Endothelial cell of umbilical vein (primary cell): ENCODE measurements around the gene RPL41. TPM values are rescaled to one million over a fixed set of nuclear protein-coding genes. Genes with fewer than 3 reads are reported as not detected.

Experiments used
- BruUV-seq: library from RNA; stranded (reverse); fragments of 400-500 nt; replicated peaks from 2 replicates; lab custom pipeline; 2021; lab: Mats Ljungman, UMichigan
- CTCF ChIA-PET: fragments of 300-600, 350-600 bp; sonication (Branson Sonifier 250); formaldehyde crosslinking; loops from one replicate; lab custom pipeline; 2021; ENCODE audit warnings: antibody characterized with exemption, inconsistent platforms; lab: Charles Lee
- POLR2A ChIA-PET: fragments of 300-600, 350-600 bp; sonication (Branson Sonifier 250); formaldehyde crosslinking; loops from one replicate; lab custom pipeline; 2021; ENCODE audit warnings: antibody characterized with exemption, inconsistent platforms; lab: Charles Lee
- DNase-seq: peaks from one replicate; pipeline ENCODE4 v3.0.0-alpha.2; 2011; ENCODE audit warnings: low read depth, low spot score
- FAIRE-seq: peaks from 2 replicates; lab custom pipeline; 2011; peaks lifted over from hg19 to GRCh38; lab: Jason Lieb, UNC
- H2AFZ ChIP-seq: 2 replicates; pipeline ENCODE4 v1.6.0; 2012; ENCODE audit warnings: low read depth, low read length, control low read depth, inconsistent platforms
- H3K27ac ChIP-seq: 2 replicates; pipeline ENCODE4 v1.5.1; 2011; ENCODE audit warnings: low read depth, mild to moderate bottlenecking, control low read depth, low read length, moderate library complexity; ENCODE audit not compliant: insufficient read depth
- H3K27me3 ChIP-seq, 2 experiments: 2 replicates each; pipeline versions ENCODE4 v1.6.0 to v1.6.1; 2011; ENCODE audit warnings: low read length in 2 of 2, mixed read lengths in 1 of 2; ENCODE audit not compliant: control insufficient read depth in 2 of 2, insufficient read depth in 2 of 2
- H3K36me3 ChIP-seq, 2 experiments: 2 replicates in 1 of 2; 3 replicates in 1 of 2; pipeline ENCODE4 v1.5.1; 2011; ENCODE audit warnings: low read length in 2 of 2, mild to moderate bottlenecking in 1 of 2, moderate library complexity in 1 of 2; ENCODE audit not compliant: control insufficient read depth in 2 of 2, insufficient read depth in 2 of 2; ENCODE audit errors: extremely low read depth in 1 of 2
- H3K4me1 ChIP-seq: 3 replicates; pipeline ENCODE4 v1.5.1; 2011; ENCODE audit warnings: mild to moderate bottlenecking, low read length; ENCODE audit not compliant: control insufficient read depth, insufficient read depth; ENCODE audit errors: extremely low read depth
- H3K4me2 ChIP-seq: 2 replicates; pipeline ENCODE4 v1.6.1; 2011; ENCODE audit warnings: low read length, control low read depth, mixed read lengths; ENCODE audit not compliant: insufficient read depth
- H3K4me3 ChIP-seq, 3 experiments: fragments of 200-600 bp in 1 of 3; sonication (generic), shearing (Covaris generic) in 1 of 3; replicated peaks in 1 of 3; 2 replicates each; pipeline ENCODE4 v1.5.1; 2011 to 2016; ENCODE audit warnings: control low read depth in 3 of 3, low read length in 3 of 3, mild to moderate bottlenecking in 2 of 3, inconsistent platforms in 1 of 3, low read depth in 1 of 3, moderate library complexity in 1 of 3; ENCODE audit not compliant: insufficient read depth in 1 of 3
- H3K79me2 ChIP-seq: 2 replicates; pipeline ENCODE4 v1.6.0; 2012; ENCODE audit warnings: low read length, inconsistent platforms; ENCODE audit not compliant: control insufficient read depth, insufficient read depth
- H3K9ac ChIP-seq: replicated peaks from 2 replicates; pipeline ENCODE3; 2011; ENCODE audit warnings: low read length, control low read depth; ENCODE audit not compliant: insufficient read depth; ENCODE audit errors: extremely low read depth
- H3K9me1 ChIP-seq: replicated peaks from 3 replicates; pipeline ENCODE4 v1.6.0; 2011; ENCODE audit warnings: mild to moderate bottlenecking, low read length; ENCODE audit not compliant: control insufficient read depth, insufficient read depth; ENCODE audit errors: extremely low read depth
- H3K9me3 ChIP-seq: replicated peaks from 2 replicates; pipeline ENCODE4 v1.5.1; 2012; ENCODE audit warnings: low read length, inconsistent platforms; ENCODE audit not compliant: control insufficient read depth, insufficient read depth
- H4K20me1 ChIP-seq: replicated peaks from 2 replicates; pipeline ENCODE3; 2011; ENCODE audit warnings: mild to moderate bottlenecking, low read length; ENCODE audit not compliant: control insufficient read depth, insufficient read depth; ENCODE audit errors: extremely low read depth
- EZH2 ChIP-seq: IDR thresholded peaks from 2 replicates; pipeline ENCODE4 v1.6.1; 2012; ENCODE audit warnings: borderline replicate concordance, low read depth, mild to moderate bottlenecking, moderate library complexity, low read length, inconsistent platforms; ENCODE audit not compliant: severe bottlenecking
- FOS ChIP-seq: IDR thresholded peaks from 2 replicates; pipeline ENCODE4 v1.6.1; 2011; ENCODE audit warnings: mild to moderate bottlenecking, low read length, moderate library complexity, borderline replicate concordance; ENCODE audit not compliant: insufficient read depth
- GATA2 ChIP-seq: IDR thresholded peaks from 2 replicates; pipeline ENCODE4 v1.7.0; 2011; ENCODE audit warnings: low read depth, mild to moderate bottlenecking, moderate library complexity, mixed read lengths, low read length; ENCODE audit not compliant: insufficient read length, insufficient read depth
- JUN ChIP-seq: IDR thresholded peaks from 2 replicates; pipeline ENCODE4 v1.6.1; 2011; ENCODE audit warnings: borderline replicate concordance, low read depth; ENCODE audit not compliant: insufficient read length, insufficient read depth
- MYC ChIP-seq: IDR thresholded peaks from one replicate; pipeline ENCODE4 v1.6.1; 2011; ENCODE audit warnings: mild to moderate bottlenecking, low read depth, low read length
- POLR2A ChIP-seq: IDR thresholded peaks from 2 replicates; pipeline ENCODE4 v1.6.1; 2012; ENCODE audit warnings: low read depth, mild to moderate bottlenecking, control low read depth, low read length
- POLR2AphosphoS5 ChIP-seq: IDR thresholded peaks from 2 replicates; pipeline ENCODE4 v1.6.1; 2012; ENCODE audit warnings: low read depth, mild to moderate bottlenecking, control low read depth, low read length, moderate library complexity; ENCODE audit not compliant: insufficient read depth
- dilution Hi-C: fragments of 300-500 bp; cut with MboI; formaldehyde crosslinking; loops from one replicate; pipeline ENCODE4 v1.15.0; 2019; ENCODE audit warnings: low sequenced_read_pairs; ENCODE audit not compliant: extremely low pct_ligation_motif_present
- intact Hi-C: fragments of 100-400 bp; cut with micrococcal nuclease; formaldehyde crosslinking; loops from one replicate; pipeline ENCODE4 v1.10.0; 2022
- polyA plus RNA-seq, 4 experiments: library from polyadenylated mRNA; depleted of rRNA in 3 of 4; stranded (reverse) in 3 of 4; unstranded in 1 of 4; fragments of >200 nt; gene quantifications; 2 replicates each; pipeline versions ENCODE4 v1.2.1 to v1.2.3, GENCODE V29; 2011 to 2012; ENCODE audit warnings: missing spikeins in 1 of 4
- total RNA-seq: library from RNA; stranded (reverse); gene quantifications from 2 replicates; pipeline ENCODE4 v1.2.3, GENCODE V29; 2021
- TF ChIP-seq, protein P1 (sequence below): IDR thresholded peaks from 2 replicates; pipeline ENCODE4 v1.6.1; 2011; ENCODE audit not compliant: insufficient read depth, insufficient read length
- TF ChIP-seq, protein P2 (sequence below), 2 donors: IDR thresholded peaks; 1 replicate in 1 of 2; 2 replicates in 1 of 2; pipeline ENCODE4 v1.5.1; 2011; ENCODE audit warnings: low read length in 2 of 2, mild to moderate bottlenecking in 2 of 2, moderate library complexity in 2 of 2, control low read depth in 1 of 2, inconsistent platforms in 1 of 2, low read depth in 1 of 2; ENCODE audit not compliant: insufficient read depth in 1 of 2; ENCODE audit errors: extremely low read depth in 1 of 2

RPL41 gene
- total and polyA plus RNA-seq, 2 donors (not counting 3 experiments of a cell fraction or from before 2014, with no cell fraction given), result 3,212 to 9,990 TPM

DNA sequence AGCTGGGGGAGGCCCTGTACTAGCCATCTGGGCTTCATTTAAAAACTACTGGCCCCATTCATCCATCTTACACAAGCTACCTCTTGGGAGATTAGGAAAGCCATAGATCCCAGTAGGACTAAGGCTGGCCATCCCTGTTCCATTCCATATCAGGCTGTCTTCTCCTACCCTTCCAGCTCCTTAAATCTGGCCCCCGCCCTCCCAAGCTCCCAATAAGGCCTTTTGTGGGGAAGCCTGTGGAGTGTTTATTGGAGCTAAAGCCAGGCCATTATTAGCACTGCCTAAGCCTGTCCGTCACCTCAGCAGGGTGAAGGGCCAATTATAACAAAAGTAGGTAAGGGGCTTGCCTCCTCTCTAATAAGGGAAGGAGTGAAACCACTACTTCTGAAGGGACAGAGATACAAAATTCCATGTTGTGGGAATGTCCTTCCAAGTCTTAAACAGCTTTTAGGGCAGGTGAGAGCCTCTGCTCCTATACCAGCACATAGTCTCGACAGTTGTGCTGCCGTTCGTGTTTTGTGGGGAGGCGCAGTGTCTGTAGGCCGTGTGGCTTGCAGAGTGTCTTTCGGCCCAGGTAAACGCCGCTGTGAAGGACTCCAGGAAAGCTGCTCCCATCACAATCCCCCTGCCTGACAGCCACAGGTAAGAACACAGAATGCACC is 45.4 kb downstream of the RPL41 start:
- no TSS peak for BruUV-seq
- Histone ChIP-seq H3K9me3 (no peaks in the 10 kb centered on the region), H3K27me3 (no peaks in the 10 kb centered on the region), H3K4me3 (no peak overlapping the region), H3K9ac (no peak overlapping the region), H4K20me1 (no peaks in the 10 kb centered on the region), H2AFZ (no peak overlapping the region), H3K4me1 (peaks cover 22% of the 10 kb centered on the region), H3K36me3 (peaks cover 18 to 38% of the 10 kb centered on the region in 2 experiments), H3K4me2 (no peak overlapping the region), H3K27ac (peak overlapping the region; percentile 87), H3K79me2 (peaks cover 33% of the 10 kb centered on the region), H3K9me1 (no peaks in the 10 kb centered on the region)
- dilution Hi-C loops (no loop called here), intact Hi-C loops (no loop called here)
- DNase-seq, result no peak
- POLR2A ChIA-PET, result interaction anchor here (0.6 to 3.9 kb wide), 10 partner anchors 10 to 58 kb away, joined by 3 to 23 read pairs (median 4); partner anchors contain the start of genes ESYT1, PA2G4 and SMARCC2
- FAIRE-seq, result no peak
- no peak for TF ChIP-seq POLR2A
- no peak for TF ChIP-seq POLR2AphosphoS5
- TF ChIP-seq, protein P1, sequence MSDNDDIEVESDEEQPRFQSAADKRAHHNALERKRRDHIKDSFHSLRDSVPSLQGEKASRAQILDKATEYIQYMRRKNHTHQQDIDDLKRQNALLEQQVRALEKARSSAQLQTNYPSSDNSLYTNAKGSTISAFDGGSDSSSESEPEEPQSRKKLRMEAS, result no peak
- no peak for TF ChIP-seq JUN
- no peak for TF ChIP-seq FOS
- TF ChIP-seq GATA2, result no peak
- TF ChIP-seq, protein P2, sequence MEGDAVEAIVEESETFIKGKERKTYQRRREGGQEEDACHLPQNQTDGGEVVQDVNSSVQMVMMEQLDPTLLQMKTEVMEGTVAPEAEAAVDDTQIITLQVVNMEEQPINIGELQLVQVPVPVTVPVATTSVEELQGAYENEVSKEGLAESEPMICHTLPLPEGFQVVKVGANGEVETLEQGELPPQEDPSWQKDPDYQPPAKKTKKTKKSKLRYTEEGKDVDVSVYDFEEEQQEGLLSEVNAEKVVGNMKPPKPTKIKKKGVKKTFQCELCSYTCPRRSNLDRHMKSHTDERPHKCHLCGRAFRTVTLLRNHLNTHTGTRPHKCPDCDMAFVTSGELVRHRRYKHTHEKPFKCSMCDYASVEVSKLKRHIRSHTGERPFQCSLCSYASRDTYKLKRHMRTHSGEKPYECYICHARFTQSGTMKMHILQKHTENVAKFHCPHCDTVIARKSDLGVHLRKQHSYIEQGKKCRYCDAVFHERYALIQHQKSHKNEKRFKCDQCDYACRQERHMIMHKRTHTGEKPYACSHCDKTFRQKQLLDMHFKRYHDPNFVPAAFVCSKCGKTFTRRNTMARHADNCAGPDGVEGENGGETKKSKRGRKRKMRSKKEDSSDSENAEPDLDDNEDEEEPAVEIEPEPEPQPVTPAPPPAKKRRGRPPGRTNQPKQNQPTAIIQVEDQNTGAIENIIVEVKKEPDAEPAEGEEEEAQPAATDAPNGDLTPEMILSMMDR (IDR thresholded peaks at IDR 0.05; ENCODE audit: extremely low read depth in 1 of 2, insufficient read depth in 1 of 2, low read depth in 1 of 2, low read length in 2 of 2), result no peak
- no peak for TF ChIP-seq EZH2
- TF ChIP-seq MYC, result no peak
- CTCF ChIA-PET, result interaction anchor here (1.0 to 3.3 kb wide), 7 partner anchors 19 to 43 kb away, joined by 4 to 16 read pairs (median 7); partner anchors contain the start of genes ESYT1, SMARCC2 and ZC3H10
